GM23338 (cell line): ENCODE data around the gene RUNX3.

Experiments used
- CREB1 ChIP-seq: fragments of 250-450 bp; sonication (Bioruptor Pico); IDR thresholded peaks from 2 replicates; pipeline ENCODE4 v1.5.0; 2020; ENCODE audit warnings: low read depth, mild to moderate bottlenecking, moderate library complexity
- EZH2 ChIP-seq: fragments of 200-600 bp; sonication (generic); IDR thresholded peaks from one replicate; pipeline ENCODE4 v1.8.0; 2017; ENCODE audit warnings: antibody characterized with exemption, mild to moderate bottlenecking, low read depth; ENCODE audit not compliant: unreplicated experiment
- EZH2phosphoT487 ChIP-seq: fragments of 200-600 bp; sonication (generic); IDR thresholded peaks from one replicate; pipeline ENCODE4 v1.8.1; 2018; ENCODE audit warnings: antibody characterized with exemption; ENCODE audit not compliant: unreplicated experiment
- JUNB ChIP-seq: IDR thresholded peaks from one replicate; pipeline ENCODE4 v1.6.1; 2016; ENCODE audit warnings: antibody characterized with exemption; ENCODE audit not compliant: unreplicated experiment
- NANOG ChIP-seq: IDR thresholded peaks from 2 replicates; pipeline ENCODE4 v1.6.1; 2016; ENCODE audit warnings: antibody characterized with exemption, borderline replicate concordance
- POLR2AphosphoS5 ChIP-seq: IDR thresholded peaks from 2 replicates; pipeline ENCODE4 v1.6.1; 2016; ENCODE audit warnings: antibody characterized with exemption, low read depth
- STAT1 ChIP-seq: IDR thresholded peaks from one replicate; pipeline ENCODE4 v1.6.1; 2016; ENCODE audit warnings: antibody characterized with exemption; ENCODE audit not compliant: unreplicated experiment
- ZNF114 ChIP-seq: fragments of 250-450 bp; sonication (Bioruptor Pico); IDR thresholded peaks from 2 replicates; pipeline ENCODE4 v1.5.0; 2020; ENCODE audit warnings: mild to moderate bottlenecking, moderate library complexity
- ZNF331 ChIP-seq: fragments of 250-450 bp; sonication (Bioruptor Pico); IDR thresholded peaks from 2 replicates; pipeline ENCODE4 v1.5.0; 2020; ENCODE audit warnings: low read depth, mild to moderate bottlenecking, moderate library complexity
- TF ChIP-seq, protein P1 (sequence below): IDR thresholded peaks from one replicate; pipeline ENCODE4 v1.6.1; 2018; ENCODE audit warnings: antibody characterized with exemption; ENCODE audit not compliant: unreplicated experiment
- TF ChIP-seq, protein P2 (sequence below), 2 experiments: fragments of 200-600 bp in 1 of 2; sonication (generic) in 1 of 2; conservative IDR thresholded peaks; 2 replicates each; pipeline versions ENCODE4 v1.5.1 to v1.6.1; 2016 to 2017; ENCODE audit warnings: antibody characterized with exemption in 2 of 2, low read depth in 2 of 2, mild to moderate bottlenecking in 2 of 2, moderate library complexity in 1 of 2
- TF ChIP-seq, protein P3 (sequence below): fragments of 250-450 bp; sonication (Bioruptor Pico); IDR thresholded peaks from 2 replicates; pipeline ENCODE4 v1.5.0; 2020; ENCODE audit warnings: mild to moderate bottlenecking, moderate library complexity
- TF ChIP-seq, protein P4 (sequence below): IDR thresholded peaks from 2 replicates; pipeline ENCODE4 v1.6.1; 2016; ENCODE audit warnings: antibody characterized with exemption

DNA sequence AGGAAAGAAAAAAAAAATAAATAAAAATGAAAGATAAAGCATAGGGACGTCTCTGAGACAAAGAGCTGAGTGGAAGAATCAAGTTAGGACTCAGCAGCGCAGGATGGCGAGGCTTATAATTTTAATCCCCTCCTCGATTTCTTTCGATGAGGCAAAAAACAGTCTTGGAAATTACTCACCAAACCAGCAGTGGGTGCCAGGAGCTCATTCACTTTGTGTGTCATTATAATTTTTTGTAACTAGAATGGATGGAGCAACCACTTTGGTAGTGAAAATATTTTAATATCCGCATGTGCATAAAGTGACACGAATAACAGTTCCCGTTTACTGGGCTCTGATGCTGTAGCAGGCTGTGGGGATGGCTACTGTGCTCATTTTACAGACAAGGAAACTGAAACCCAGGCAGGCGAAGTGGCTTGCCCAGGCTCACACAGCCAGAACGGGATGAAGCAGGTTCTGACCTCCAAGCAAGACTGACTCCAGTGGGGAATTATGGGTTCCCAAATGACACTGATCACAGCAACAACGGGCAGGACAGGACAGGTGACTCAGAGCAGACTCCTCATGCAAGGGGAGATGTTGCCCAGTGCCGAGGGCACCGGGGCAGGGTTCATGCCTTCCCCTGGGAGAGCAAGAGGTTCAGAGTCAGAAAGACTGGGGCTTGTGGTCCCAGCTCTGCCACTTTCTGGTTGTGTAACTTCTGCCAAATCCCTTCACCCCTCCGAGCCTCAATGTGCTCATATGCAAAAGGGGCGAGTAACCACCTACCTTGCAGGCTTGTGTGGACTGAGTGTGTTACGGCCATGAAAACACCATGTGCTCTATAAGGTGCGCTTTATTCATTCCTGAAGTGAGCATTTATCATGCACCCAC, 63.6 kb downstream of the RUNX3 start:
- TF ChIP-seq EZH2phosphoT487: no peak
- no peak for TF ChIP-seq POLR2AphosphoS5
- TF ChIP-seq, protein P1, sequence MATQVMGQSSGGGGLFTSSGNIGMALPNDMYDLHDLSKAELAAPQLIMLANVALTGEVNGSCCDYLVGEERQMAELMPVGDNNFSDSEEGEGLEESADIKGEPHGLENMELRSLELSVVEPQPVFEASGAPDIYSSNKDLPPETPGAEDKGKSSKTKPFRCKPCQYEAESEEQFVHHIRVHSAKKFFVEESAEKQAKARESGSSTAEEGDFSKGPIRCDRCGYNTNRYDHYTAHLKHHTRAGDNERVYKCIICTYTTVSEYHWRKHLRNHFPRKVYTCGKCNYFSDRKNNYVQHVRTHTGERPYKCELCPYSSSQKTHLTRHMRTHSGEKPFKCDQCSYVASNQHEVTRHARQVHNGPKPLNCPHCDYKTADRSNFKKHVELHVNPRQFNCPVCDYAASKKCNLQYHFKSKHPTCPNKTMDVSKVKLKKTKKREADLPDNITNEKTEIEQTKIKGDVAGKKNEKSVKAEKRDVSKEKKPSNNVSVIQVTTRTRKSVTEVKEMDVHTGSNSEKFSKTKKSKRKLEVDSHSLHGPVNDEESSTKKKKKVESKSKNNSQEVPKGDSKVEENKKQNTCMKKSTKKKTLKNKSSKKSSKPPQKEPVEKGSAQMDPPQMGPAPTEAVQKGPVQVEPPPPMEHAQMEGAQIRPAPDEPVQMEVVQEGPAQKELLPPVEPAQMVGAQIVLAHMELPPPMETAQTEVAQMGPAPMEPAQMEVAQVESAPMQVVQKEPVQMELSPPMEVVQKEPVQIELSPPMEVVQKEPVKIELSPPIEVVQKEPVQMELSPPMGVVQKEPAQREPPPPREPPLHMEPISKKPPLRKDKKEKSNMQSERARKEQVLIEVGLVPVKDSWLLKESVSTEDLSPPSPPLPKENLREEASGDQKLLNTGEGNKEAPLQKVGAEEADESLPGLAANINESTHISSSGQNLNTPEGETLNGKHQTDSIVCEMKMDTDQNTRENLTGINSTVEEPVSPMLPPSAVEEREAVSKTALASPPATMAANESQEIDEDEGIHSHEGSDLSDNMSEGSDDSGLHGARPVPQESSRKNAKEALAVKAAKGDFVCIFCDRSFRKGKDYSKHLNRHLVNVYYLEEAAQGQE: no peak
- no peak for TF ChIP-seq EZH2
- TF ChIP-seq, protein P2, sequence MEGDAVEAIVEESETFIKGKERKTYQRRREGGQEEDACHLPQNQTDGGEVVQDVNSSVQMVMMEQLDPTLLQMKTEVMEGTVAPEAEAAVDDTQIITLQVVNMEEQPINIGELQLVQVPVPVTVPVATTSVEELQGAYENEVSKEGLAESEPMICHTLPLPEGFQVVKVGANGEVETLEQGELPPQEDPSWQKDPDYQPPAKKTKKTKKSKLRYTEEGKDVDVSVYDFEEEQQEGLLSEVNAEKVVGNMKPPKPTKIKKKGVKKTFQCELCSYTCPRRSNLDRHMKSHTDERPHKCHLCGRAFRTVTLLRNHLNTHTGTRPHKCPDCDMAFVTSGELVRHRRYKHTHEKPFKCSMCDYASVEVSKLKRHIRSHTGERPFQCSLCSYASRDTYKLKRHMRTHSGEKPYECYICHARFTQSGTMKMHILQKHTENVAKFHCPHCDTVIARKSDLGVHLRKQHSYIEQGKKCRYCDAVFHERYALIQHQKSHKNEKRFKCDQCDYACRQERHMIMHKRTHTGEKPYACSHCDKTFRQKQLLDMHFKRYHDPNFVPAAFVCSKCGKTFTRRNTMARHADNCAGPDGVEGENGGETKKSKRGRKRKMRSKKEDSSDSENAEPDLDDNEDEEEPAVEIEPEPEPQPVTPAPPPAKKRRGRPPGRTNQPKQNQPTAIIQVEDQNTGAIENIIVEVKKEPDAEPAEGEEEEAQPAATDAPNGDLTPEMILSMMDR (conservative IDR thresholded peaks at IDR 0.05; ENCODE audit: low read depth in 2 of 2): no peak
- TF ChIP-seq, protein P3, sequence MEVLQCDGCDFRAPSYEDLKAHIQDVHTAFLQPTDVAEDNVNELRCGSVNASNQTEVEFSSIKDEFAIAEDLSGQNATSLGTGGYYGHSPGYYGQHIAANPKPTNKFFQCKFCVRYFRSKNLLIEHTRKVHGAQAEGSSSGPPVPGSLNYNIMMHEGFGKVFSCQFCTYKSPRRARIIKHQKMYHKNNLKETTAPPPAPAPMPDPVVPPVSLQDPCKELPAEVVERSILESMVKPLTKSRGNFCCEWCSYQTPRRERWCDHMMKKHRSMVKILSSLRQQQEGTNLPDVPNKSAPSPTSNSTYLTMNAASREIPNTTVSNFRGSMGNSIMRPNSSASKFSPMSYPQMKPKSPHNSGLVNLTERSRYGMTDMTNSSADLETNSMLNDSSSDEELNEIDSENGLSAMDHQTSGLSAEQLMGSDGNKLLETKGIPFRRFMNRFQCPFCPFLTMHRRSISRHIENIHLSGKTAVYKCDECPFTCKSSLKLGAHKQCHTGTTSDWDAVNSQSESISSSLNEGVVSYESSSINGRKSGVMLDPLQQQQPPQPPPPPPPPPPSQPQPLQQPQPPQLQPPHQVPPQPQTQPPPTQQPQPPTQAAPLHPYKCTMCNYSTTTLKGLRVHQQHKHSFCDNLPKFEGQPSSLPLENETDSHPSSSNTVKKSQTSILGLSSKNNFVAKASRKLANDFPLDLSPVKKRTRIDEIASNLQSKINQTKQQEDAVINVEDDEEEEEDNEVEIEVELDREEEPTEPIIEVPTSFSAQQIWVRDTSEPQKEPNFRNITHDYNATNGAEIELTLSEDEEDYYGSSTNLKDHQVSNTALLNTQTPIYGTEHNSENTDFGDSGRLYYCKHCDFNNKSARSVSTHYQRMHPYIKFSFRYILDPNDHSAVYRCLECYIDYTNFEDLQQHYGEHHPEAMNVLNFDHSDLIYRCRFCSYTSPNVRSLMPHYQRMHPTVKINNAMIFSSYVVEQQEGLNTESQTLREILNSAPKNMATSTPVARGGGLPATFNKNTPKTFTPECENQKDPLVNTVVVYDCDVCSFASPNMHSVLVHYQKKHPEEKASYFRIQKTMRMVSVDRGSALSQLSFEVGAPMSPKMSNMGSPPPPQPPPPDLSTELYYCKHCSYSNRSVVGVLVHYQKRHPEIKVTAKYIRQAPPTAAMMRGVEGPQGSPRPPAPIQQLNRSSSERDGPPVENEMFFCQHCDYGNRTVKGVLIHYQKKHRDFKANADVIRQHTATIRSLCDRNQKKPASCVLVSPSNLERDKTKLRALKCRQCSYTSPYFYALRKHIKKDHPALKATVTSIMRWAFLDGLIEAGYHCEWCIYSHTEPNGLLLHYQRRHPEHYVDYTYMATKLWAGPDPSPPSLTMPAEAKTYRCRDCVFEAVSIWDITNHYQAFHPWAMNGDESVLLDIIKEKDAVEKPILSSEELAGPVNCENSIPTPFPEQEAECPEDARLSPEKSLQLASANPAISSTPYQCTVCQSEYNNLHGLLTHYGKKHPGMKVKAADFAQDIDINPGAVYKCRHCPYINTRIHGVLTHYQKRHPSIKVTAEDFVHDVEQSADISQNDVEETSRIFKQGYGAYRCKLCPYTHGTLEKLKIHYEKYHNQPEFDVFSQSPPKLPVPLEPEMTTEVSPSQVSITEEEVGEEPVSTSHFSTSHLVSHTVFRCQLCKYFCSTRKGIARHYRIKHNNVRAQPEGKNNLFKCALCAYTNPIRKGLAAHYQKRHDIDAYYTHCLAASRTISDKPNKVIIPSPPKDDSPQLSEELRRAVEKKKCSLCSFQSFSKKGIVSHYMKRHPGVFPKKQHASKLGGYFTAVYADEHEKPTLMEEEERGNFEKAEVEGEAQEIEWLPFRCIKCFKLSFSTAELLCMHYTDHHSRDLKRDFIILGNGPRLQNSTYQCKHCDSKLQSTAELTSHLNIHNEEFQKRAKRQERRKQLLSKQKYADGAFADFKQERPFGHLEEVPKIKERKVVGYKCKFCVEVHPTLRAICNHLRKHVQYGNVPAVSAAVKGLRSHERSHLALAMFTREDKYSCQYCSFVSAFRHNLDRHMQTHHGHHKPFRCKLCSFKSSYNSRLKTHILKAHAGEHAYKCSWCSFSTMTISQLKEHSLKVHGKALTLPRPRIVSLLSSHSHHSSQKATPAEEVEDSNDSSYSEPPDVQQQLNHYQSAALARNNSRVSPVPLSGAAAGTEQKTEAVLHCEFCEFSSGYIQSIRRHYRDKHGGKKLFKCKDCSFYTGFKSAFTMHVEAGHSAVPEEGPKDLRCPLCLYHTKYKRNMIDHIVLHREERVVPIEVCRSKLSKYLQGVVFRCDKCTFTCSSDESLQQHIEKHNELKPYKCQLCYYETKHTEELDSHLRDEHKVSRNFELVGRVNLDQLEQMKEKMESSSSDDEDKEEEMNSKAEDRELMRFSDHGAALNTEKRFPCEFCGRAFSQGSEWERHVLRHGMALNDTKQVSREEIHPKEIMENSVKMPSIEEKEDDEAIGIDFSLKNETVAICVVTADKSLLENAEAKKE (CRISPR knock-in tag): no peak
- no peak for TF ChIP-seq JUNB
- TF ChIP-seq, protein P4, sequence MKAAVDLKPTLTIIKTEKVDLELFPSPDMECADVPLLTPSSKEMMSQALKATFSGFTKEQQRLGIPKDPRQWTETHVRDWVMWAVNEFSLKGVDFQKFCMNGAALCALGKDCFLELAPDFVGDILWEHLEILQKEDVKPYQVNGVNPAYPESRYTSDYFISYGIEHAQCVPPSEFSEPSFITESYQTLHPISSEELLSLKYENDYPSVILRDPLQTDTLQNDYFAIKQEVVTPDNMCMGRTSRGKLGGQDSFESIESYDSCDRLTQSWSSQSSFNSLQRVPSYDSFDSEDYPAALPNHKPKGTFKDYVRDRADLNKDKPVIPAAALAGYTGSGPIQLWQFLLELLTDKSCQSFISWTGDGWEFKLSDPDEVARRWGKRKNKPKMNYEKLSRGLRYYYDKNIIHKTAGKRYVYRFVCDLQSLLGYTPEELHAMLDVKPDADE: no peak
- TF ChIP-seq CREB1 (CRISPR knock-in tag): no peak
- TF ChIP-seq NANOG: no peak
- TF ChIP-seq ZNF114 (CRISPR knock-in tag): no peak
- TF ChIP-seq STAT1: no peak
- TF ChIP-seq ZNF331 (CRISPR knock-in tag): no peak
